Heart left ventricle (tissue), 13 donors: ENCODE results near the gene RNF20.

Experiments used
- CTCF ChIP-seq, 12 donors: fragments of 200-600 bp; sonication (generic) in 4 of 12; IDR thresholded peaks; one replicate each; pipeline versions ENCODE4 v1.5.0 to v1.8.0; 2018 to 2022; ENCODE audit warnings: antibody characterized with exemption in 12 of 12, mild to moderate bottlenecking in 5 of 12
- POLR2A ChIP-seq, 2 donors: fragments of 450-650 bp; IDR thresholded peaks; one replicate each; pipeline ENCODE4 v1.6.1; 2017; ENCODE audit warnings: antibody characterized with exemption in 2 of 2, mild to moderate bottlenecking in 2 of 2, moderate library complexity in 2 of 2
- donor health status: ischemic (EF 13 %, LVEDD 7.1; RV severe dilation, severe dysfunction).
- donor health status: DM: no; HTN: yes; CAD: no.
- donor health status: DM: no; HTN: no; CAD: no.
- donor health status: ischemic (EF 25% LVEDD 6.9; RV normal size, moderate dysfunction).
- donor health status: ischemic (EF 25% LVEDD 5.7; RV mildly dilated, moderate dysfunction).
- donor health status: ischemic (EF 35%, LVEDD 5.7; RV mildly dilated, moderate dysfunction).
- donor health status: nonischemic (EF 11% LVEDD 7.7; RV severe dilation, severe dysfunction).
- donor health status: DM: yes; HTN: yes; CAD: no.
- donor health status: PGD.
- donor health status: ischemic (EF 29% LVEDD 5.4; RV normal size, mild dysfunction).
- donor health status: nonischemic (EF 23%, LVEDD 6.1; RV moderate dilation, normal function).

GRCh38 chr9:101582553-101582952 lies 48.9 kb downstream of the RNF20 start:
- TF ChIP-seq POLR2A (IDR thresholded peaks at IDR 0.05) (no peak), CTCF (IDR thresholded peaks at IDR 0.05) (no peak)
